Activated naive CD8-positive, alpha-beta T cell treated with anti-CD3 and anti-CD28 coated beads, Interleukin-2, amount 50 U/mL, for 24 hours (primary cell): ENCODE data around the gene SYNJ2BP.
"Not testable (repeated sequence)": the region's sequence is repeated elsewhere in the genome, so short reads cannot be mapped to it uniquely, and the experiment has no call there.

Experiments
- ATAC-seq: fragments of 150-1000 bp; cut with Tn5 transposase; one replicate; pipeline ENCODE4 v1.10.0; 2021
- DNase-seq: peaks from one replicate; pipeline ENCODE4 v3.0.0; 2021
- H3K27ac Mint-ChIP-seq: one replicate; pipeline ENCODE4 v1.8.0; 2021; ENCODE audit warnings: mild to moderate bottlenecking, mixed read lengths
- H3K27me3 Mint-ChIP-seq: one replicate; pipeline ENCODE4 v1.8.0; 2021; ENCODE audit warnings: mixed read lengths
- H3K36me3 Mint-ChIP-seq: one replicate; pipeline ENCODE4 v1.8.0; 2021; ENCODE audit warnings: low read depth, mixed read lengths
- H3K4me1 Mint-ChIP-seq: one replicate; pipeline ENCODE4 v1.8.0; 2021; ENCODE audit warnings: mixed read lengths
- H3K4me3 Mint-ChIP-seq: one replicate; pipeline ENCODE4 v1.8.0; 2021; ENCODE audit warnings: mild to moderate bottlenecking, moderate library complexity, mixed read lengths
- H3K9me3 Mint-ChIP-seq: one replicate; pipeline ENCODE4 v1.8.0; 2021; ENCODE audit warnings: mixed read lengths

SYNJ2BP gene

GRCh38 chr14:70403335-70403734 lies 13.6 kb downstream of the SYNJ2BP start:
- H3K27ac Mint-ChIP-seq, DNase-seq, H3K36me3 Mint-ChIP-seq, H3K4me1 Mint-ChIP-seq, H3K9me3 Mint-ChIP-seq, H3K4me3 Mint-ChIP-seq, ATAC-seq, H3K27me3 Mint-ChIP-seq: not testable (repeated sequence)

- Mint-ChIP-seq H3K27me3 (no peaks in the 10 kb centered on the region), H3K27ac (no peak overlapping the region)
- no peak for ATAC-seq
These were observed 15.2 kb downstream of the SYNJ2BP start for GRCh38 chr14:70401643-70402042.

GRCh38 chr14:70398706-70399431 lies 18.0 kb downstream of the SYNJ2BP start:
- Mint-ChIP-seq H3K9me3 (no peaks in the 10 kb centered on the region), H3K36me3 (peaks cover 5% of the 10 kb centered on the region), H3K27me3 (no peaks in the 10 kb centered on the region), H3K27ac (no peak overlapping the region), H3K4me1 (peaks cover 1% of the 10 kb centered on the region), H3K4me3 (no peak overlapping the region)
- DNase-seq (no peak), ATAC-seq (no peak)

More at GRCh38 chr14:70401643-70402042, 15.2 kb downstream of the SYNJ2BP start:
- no peak overlapping the region for H3K4me3 Mint-ChIP-seq
- peaks cover 5% of the 10 kb centered on the region for H3K36me3 Mint-ChIP-seq
- peaks cover 4% of the 10 kb centered on the region for H3K4me1 Mint-ChIP-seq
- DNase-seq = no peak
- H3K9me3 Mint-ChIP-seq = no peaks in the 10 kb centered on the region

GRCh38 chr14:70398280-70398679 lies 18.6 kb downstream of the SYNJ2BP start:
- H3K36me3 Mint-ChIP-seq = peaks cover 8% of the 10 kb centered on the region
- DNase-seq (no peak), ATAC-seq (no peak)
- no peaks in the 10 kb centered on the region for H3K9me3 Mint-ChIP-seq
- no peak overlapping the region for H3K4me3 Mint-ChIP-seq
- no peak overlapping the region for H3K27ac Mint-ChIP-seq
- peaks cover 1% of the 10 kb centered on the region for H3K4me1 Mint-ChIP-seq
- no peaks in the 10 kb centered on the region for H3K27me3 Mint-ChIP-seq

GRCh38 chr14:70397746-70398145 lies 19.1 kb downstream of the SYNJ2BP start:
- H3K36me3 Mint-ChIP-seq = peaks cover 9% of the 10 kb centered on the region
- H3K4me3 Mint-ChIP-seq = no peak overlapping the region
- DNase-seq (no peak), ATAC-seq (no peak)
- no peak overlapping the region for H3K27ac Mint-ChIP-seq
- no peaks in the 10 kb centered on the region for H3K27me3 Mint-ChIP-seq
- H3K4me1 Mint-ChIP-seq = peaks cover 1% of the 10 kb centered on the region
- no peaks in the 10 kb centered on the region for H3K9me3 Mint-ChIP-seq

GRCh38 chr14:70394674-70395306 lies 22.1 kb downstream of the SYNJ2BP start:
- Mint-ChIP-seq H3K9me3 (no peaks in the 10 kb centered on the region), H3K27me3 (no peaks in the 10 kb centered on the region), H3K4me3 (no peak overlapping the region), H3K27ac (no peak overlapping the region), H3K4me1 (peaks cover 1% of the 10 kb centered on the region), H3K36me3 (peaks cover 10% of the 10 kb centered on the region)
- ATAC-seq (no peak), DNase-seq (no peak)

- Mint-ChIP-seq H3K9me3 (no peaks in the 10 kb centered on the region), H3K4me1 (peaks cover 1% of the 10 kb centered on the region), H3K4me3 (no peak overlapping the region), H3K27ac (no peak overlapping the region), H3K27me3 (no peaks in the 10 kb centered on the region), H3K36me3 (peaks cover 10% of the 10 kb centered on the region)
- ATAC-seq = no peak
- no peak for DNase-seq
These were observed 24.2 kb downstream of the SYNJ2BP start for GRCh38 chr14:70392676-70393075.

- peaks cover 8% of the 10 kb centered on the region for H3K36me3 Mint-ChIP-seq
- no peak for ATAC-seq
- no peaks in the 10 kb centered on the region for H3K9me3 Mint-ChIP-seq
- H3K4me3 Mint-ChIP-seq = no peak overlapping the region
- H3K4me1 Mint-ChIP-seq = no peaks in the 10 kb centered on the region
- H3K27me3 Mint-ChIP-seq = no peaks in the 10 kb centered on the region
- DNase-seq = no peak
- H3K27ac Mint-ChIP-seq = no peak overlapping the region
These were observed 25.1 kb downstream of the SYNJ2BP start for GRCh38 chr14:70391493-70392391.

- Mint-ChIP-seq H3K9me3 (no peaks in the 10 kb centered on the region), H3K27ac (no peak overlapping the region), H3K27me3 (no peaks in the 10 kb centered on the region), H3K4me1 (no peaks in the 10 kb centered on the region), H3K36me3 (peaks cover 3% of the 10 kb centered on the region), H3K4me3 (no peak overlapping the region)
- ATAC-seq (no peak), DNase-seq (no peak)
These were observed 34.4 kb downstream of the SYNJ2BP start for GRCh38 chr14:70382536-70382935.

GRCh38 chr14:70380824-70381223 lies 36.1 kb downstream of the SYNJ2BP start:
- H3K27ac Mint-ChIP-seq = no peak overlapping the region
- no peaks in the 10 kb centered on the region for H3K4me1 Mint-ChIP-seq
- no peak overlapping the region for H3K4me3 Mint-ChIP-seq
- H3K9me3 Mint-ChIP-seq = no peaks in the 10 kb centered on the region
- DNase-seq (no peak), ATAC-seq (no peak)
- H3K36me3 Mint-ChIP-seq = peaks cover 3% of the 10 kb centered on the region
- H3K27me3 Mint-ChIP-seq = no peaks in the 10 kb centered on the region

GRCh38 chr14:70378696-70379095 lies 38.2 kb downstream of the SYNJ2BP start:
- Mint-ChIP-seq H3K9me3 (no peaks in the 10 kb centered on the region), H3K4me3 (no peak overlapping the region), H3K4me1 (no peaks in the 10 kb centered on the region), H3K27ac (no peak overlapping the region), H3K36me3 (peaks cover 3% of the 10 kb centered on the region), H3K27me3 (no peaks in the 10 kb centered on the region)
- no peak for DNase-seq
- no peak for ATAC-seq
